HL-60/S4 treated with phorbol 12-myristate 13-acetate at 8.2 ng/mL for 4 days and 3 days (cell line): ENCODE data around the gene CNTNAP2.

Experiments
- in situ Hi-C: fragments of 300-500 bp; cut with MboI; formaldehyde crosslinking; loops from 2 replicates; pipeline ENCODE4 v1.15.0; 2022; ENCODE audit warnings: low sequenced_read_pairs

The CNTNAP2 gene

DNA sequence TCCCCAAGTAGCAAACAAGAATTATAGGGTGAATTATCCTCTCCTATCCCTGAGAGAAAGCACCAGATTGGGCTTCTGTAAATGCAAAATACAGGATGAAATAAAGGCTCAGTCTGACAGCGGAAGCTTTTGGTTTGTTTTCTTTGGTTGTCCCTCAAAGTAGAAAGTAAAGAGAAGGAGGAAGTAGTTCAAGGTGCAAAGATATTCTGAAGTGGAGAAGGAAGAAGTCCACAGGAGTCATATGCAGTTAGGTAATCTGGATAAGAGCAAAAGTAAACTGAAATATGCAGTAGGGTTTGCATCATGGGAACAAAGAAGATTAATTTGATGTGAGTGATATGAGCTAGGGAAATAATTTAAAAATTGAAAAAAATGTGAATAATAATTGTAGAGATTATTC lies 1071.9 kb downstream of the CNTNAP2 start:
- in situ Hi-C loops = no loop called here

GRCh38 chr7:147193476-147193875 lies 1076.9 kb downstream of the CNTNAP2 start:
- in situ Hi-C loops = no loop called here

GRCh38 chr7:147196481-147196880 lies 1079.9 kb downstream of the CNTNAP2 start:
- in situ Hi-C loops = no loop called here

DNA sequence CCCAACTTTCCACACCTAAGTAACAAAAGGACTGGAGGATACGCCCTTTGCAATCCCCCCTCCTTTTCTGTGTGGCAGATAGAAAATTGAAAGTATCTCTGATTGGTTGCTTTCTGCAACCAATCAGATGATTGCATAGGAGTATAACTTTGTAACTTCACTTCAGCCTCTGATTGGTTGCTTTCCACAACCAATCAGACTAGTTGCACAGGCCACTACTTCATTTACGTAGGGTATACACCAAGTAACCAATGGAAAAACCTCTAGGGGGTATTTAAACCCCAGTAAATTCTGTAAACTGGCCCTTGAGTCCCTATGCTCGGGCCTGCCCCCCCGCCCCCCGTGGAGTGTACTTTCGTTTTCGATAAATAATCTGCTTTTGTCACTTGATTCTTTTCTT lies 1080.4 kb downstream of the CNTNAP2 start:
- in situ Hi-C loops = no loop called here

DNA sequence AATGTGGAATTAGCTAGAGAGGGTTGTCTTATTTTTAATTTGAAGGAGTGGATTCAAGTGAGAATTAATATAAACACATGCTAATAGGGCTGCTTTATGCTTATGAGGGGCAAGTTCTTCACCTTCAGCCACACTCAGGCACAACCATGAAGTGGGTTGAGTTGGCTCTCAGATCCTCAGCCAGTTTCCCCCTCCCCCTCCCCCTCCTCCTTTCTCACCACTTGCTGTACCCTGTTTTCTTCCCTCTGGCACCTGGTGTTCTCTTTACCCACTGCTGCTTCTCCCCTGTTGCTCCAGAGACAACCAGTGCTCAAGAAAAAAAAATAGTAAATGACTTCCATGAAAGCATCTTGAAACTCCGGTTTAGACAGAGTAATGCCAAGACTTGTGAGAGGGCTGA lies 1083.3 kb downstream of the CNTNAP2 start:
- in situ Hi-C loops = no loop called here

DNA sequence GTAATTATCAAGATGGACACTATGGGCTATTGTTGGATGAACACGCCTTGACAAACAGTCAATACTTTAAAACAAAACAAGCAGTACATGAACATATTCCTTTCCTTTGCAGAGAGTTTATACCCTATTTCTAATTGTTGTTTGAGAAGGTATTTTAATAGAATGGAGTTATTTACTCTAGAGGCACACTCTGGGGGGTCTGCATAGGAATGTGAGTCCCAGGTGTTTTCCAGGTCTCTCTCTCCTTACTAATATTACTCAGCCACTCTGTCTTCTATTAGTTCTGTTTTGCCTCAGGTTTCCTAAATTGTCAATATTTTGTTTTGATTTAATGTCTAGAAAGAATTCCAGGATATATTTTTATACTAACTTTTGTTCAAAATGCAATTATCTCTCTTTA lies 1091.4 kb downstream of the CNTNAP2 start:
- in situ Hi-C loops = no loop called here

GRCh38 chr7:147231275-147231674 lies 1114.7 kb downstream of the CNTNAP2 start:
- in situ Hi-C loops = no loop called here

- in situ Hi-C loops = no loop called here
These were observed 1119.2 kb downstream of the CNTNAP2 start for GRCh38 chr7:147235645-147236382.

DNA sequence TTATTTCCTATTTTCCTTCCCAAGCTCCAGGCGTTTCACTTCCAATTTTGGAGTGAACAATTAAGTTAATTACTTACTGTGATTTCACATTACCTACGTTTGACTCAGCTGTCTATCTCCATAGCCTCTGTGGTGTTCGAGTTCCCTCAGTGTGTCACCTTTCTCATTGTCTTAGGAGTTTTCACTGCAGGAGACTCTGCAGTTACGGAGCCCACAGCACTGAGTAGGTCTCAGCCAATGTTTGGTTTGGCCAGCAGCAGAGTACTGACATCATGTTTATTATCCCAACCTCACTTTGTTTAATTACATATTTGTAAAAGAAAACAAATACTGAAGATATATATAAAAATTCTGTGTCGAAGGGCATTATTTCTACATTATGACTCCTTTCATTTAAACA lies 1123.9 kb downstream of the CNTNAP2 start:
- in situ Hi-C loops = no loop called here

DNA sequence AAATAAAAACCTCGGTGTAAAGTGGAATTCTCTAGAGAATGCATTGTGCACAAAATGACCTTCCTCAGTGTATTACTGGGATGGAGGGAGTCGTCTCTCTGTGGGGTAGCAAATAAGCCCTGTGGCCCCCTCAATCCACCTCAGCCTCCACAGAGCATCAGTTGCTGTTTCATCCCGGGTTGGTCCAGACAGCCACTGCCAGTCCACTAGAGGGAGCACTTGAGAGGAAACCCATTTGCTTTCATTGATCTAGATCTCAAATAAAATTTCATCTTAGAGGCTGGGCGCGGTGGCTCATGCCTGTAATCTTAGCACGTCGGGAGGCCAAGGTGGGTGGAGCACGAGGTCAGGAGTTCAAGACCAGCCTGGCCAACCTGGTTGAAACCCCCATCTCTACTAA lies 1128.7 kb downstream of the CNTNAP2 start:
- in situ Hi-C loops = no loop called here

DNA sequence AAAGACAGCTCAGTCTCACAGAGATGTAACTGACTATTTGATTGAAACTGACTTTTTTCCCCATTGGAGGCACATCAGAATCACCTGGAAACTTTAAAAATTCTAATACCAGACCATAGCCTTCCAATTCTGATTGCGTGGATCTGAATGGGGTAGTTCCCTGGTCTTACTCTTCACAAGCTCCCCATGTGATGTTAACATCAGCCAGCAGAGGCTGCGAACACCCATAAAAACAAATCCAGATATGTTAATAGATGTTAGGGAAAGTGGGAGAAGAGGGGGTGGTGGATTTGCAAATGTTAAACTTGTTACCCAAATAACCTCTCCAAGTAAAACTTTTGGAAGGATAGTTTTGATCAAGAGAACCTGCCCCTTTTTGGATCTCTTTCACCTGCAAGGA lies 1133.4 kb downstream of the CNTNAP2 start:
- in situ Hi-C loops = no loop called here

DNA sequence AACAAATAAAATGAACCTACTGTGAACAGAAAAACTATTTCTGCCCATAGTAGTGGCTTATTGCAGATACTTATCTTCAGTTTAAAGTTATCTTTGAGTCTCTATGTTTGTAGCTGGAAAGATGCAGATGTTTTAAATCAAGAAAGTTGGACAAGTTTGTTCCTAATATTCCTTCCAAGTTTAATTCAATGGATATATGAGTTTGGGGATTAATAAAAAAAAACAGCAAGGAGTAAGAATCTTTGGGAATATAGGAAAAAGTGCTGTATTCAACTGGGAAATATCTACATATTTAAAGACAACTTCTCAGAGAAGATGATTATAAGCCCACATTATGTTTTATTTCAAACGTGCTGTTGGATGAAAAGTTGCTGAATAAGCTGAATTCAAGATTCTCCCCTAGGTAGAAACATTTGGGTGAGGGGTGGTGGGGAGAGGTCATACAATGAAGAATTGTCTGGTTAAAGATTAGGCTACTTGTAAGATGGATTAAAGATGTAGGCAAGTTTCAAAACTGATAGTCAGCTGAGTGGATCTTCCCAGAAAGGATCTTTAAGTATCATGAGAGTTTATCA lies 1135.2 kb downstream of the CNTNAP2 start:
- in situ Hi-C loops = no loop called here

DNA sequence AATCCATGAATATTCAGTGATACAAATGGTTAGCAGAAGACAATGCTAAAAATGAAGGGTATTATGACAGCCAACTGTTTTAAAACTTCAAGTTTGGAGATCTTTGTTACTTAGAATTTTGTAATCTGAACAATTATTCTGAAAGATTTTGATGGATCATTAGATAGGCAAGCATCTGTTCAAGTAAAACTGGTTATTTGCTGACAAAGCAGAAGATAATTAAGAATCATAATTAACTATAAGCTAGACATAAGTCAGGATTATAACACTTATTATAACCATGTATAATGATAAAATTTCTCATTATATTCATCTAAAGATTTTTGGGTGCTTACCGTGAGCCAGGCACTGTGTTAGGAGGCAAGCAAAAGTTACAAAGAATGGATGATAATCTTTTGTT lies 1145.1 kb downstream of the CNTNAP2 start:
- in situ Hi-C loops = no loop called here

- in situ Hi-C loops = no loop called here
These were observed 1148.9 kb downstream of the CNTNAP2 start for GRCh38 chr7:147265528-147265927.

DNA sequence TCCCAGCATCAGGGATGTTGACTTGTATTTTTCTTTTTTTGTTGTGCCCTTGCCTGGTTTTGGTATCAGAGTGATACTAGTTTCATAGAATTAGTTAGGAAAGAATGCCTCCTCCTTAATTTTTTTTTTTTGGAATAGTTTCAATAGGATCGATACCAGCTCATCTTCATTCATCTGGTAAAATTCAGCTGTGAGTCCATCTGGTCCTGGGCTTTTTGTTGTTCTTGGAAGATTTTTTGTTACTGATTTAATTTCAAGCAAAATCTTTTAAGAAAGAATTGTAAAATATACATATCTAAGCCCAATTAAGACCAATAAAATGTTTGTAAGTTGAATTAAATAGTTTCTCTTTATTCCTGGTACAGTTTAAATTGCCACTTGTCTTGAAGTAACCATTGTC lies 1159.5 kb downstream of the CNTNAP2 start:
- in situ Hi-C loops = no loop called here

GRCh38 chr7:147276783-147277370 lies 1160.3 kb downstream of the CNTNAP2 start:
- in situ Hi-C loops = no loop called here

DNA sequence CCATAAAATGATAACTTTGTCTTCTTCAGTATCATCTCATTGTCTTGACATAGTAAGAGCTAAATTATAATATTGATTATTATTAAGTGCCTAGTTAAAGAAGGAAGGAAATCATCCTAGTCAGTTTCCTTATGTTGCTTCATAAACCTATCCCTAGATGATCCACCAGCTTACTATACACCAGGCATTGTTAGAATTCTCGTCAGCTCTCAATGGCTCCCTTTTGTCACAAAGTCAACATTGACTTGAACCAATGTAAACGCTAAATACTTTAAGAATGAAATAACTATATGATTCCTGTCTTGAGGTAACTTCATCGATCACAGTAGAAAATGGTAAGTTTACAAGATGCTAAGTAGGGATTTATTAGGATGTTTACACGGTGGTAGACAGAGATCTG lies 1162.9 kb downstream of the CNTNAP2 start:
- in situ Hi-C loops = no loop called here

DNA sequence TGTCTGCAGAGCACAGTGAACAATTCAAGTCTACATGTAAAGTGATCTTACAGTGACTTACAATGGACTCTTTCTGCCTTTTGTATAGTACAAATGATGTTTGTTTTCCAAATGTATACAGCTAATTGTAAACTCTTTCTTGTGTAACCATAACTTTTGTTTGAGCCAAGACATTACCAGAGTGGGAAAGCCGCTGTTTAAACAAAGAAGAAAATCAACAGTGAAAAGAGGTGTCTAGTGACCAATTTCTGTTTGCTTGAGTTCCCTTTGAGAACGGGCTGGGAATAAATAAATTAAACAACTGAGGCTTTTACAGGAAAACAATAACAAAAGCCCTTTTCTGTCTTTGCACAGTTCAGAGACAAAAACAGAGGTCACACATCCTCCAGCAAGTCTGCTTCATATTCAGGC lies 1163.4 kb downstream of the CNTNAP2 start:
- in situ Hi-C loops = no loop called here

GRCh38 chr7:147282204-147282603 lies 1165.6 kb downstream of the CNTNAP2 start:
- in situ Hi-C loops = no loop called here

DNA sequence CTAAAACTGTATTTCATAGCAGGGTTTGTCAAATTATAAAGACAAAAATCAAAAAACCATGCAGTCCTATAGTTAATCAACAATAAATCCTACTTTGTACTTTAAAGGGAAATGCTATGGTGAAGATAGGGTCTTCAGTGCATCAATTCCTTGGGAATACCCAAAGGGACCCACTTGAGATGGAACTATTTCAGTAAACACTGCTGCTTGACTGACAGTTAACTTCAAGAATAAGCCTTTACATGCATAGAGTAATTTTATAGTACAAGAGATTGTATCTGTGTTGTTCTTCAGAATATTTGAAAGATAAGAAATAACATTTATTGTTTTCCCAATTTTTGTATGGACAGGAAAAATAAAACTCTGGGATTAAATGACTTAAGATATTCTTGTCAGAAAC lies 1179.6 kb downstream of the CNTNAP2 start:
- in situ Hi-C loops = no loop called here

DNA sequence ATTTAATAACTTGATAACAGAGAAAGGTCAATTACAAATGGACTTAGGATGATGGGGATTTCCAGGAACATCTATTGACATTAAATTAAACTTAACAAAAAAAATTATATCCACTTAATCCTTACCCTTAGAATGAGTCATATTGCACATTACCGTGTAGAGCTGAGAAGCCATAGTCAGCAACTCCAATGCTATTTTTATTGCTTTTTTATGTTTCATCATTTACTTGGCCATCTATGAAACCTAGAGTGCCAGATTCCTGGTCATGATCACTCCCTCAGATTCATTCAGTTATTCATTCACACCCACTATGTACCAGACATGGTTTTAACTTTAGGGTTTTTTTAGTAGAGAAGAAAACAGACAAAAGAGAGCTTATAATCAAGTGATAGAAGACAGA lies 1180.4 kb downstream of the CNTNAP2 start:
- in situ Hi-C loops = no loop called here

DNA sequence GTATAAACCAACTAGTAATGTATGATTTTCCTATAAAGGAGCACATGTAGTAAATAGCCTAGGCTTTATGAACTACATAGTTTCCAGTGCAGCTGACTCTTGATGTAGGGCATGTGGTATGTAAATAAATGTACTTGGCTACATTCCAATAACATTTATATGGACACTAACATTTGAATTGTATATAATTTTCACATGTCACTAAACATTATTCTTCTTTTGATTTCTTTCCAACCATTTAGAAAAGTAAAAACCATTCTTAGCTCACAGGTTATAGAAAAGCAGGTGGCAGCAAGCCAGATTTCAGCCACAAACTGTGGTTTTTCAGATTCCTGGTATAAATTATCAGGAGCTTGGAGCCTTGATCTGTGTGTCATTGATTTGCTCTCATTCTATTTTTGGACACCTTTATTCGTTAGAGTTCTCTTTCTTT lies 1182.0 kb downstream of the CNTNAP2 start:
- in situ Hi-C loops = no loop called here
